H1 (cell line): ENCODE results near the gene GNAT2. TPM values are rescaled to one million over a fixed set of nuclear protein-coding genes. Genes with fewer than 3 reads are reported as not detected.

ENCODE experiments used
- CTCF ChIA-PET: fragments of 300-600 bp; sonication (Branson Sonifier 250); formaldehyde crosslinking; loops from one replicate; lab custom pipeline; 2021; ENCODE audit not compliant: partially characterized antibody; lab: Charles Lee
- POLR2A ChIA-PET: fragments of 300-600 bp; sonication (Branson Sonifier 250); formaldehyde crosslinking; loops from one replicate; lab custom pipeline; 2021; ENCODE audit warnings: inconsistent platforms; ENCODE audit not compliant: partially characterized antibody; lab: Charles Lee
- DNase-seq, 2 experiments: peaks; one replicate each; pipeline versions ENCODE4 v3.0.0 to v3.0.0-alpha.2; 2010 to 2022; ENCODE audit warnings: low spot score in 2 of 2, low read depth in 1 of 2, mixed read lengths in 1 of 2
- FAIRE-seq: peaks from 2 replicates; lab custom pipeline; 2011; peaks lifted over from hg19 to GRCh38; lab: Jason Lieb, UNC
- H2AFZ ChIP-seq: 2 replicates; pipeline ENCODE4 v1.8.1; 2012; ENCODE audit warnings: low read length, inconsistent platforms
- H2AK5ac ChIP-seq: 2 replicates; pipeline ENCODE4 v1.6.1; 2013; ENCODE audit warnings: low read depth, low read length
- H2BK120ac ChIP-seq: replicated peaks from 2 replicates; pipeline ENCODE3; 2013; ENCODE audit warnings: low read depth, low read length, inconsistent platforms
- H2BK12ac ChIP-seq: 2 replicates; pipeline ENCODE4 v1.6.1; 2013; ENCODE audit warnings: low read depth, low read length
- H2BK15ac ChIP-seq: 2 replicates; pipeline ENCODE4 v1.6.1; 2013; ENCODE audit warnings: low read length
- H2BK20ac ChIP-seq: 2 replicates; pipeline ENCODE4 v1.6.1; 2013; ENCODE audit warnings: low read length
- H2BK5ac ChIP-seq: 2 replicates; pipeline ENCODE4 v1.6.1; 2013; ENCODE audit warnings: low read depth, low read length
- H3K14ac ChIP-seq: 2 replicates; pipeline ENCODE4 v1.6.1; 2013; ENCODE audit warnings: inconsistent platforms; ENCODE audit not compliant: insufficient read length
- H3K18ac ChIP-seq: 2 replicates; pipeline ENCODE4 v1.6.1; 2013; ENCODE audit warnings: low read length; ENCODE audit errors: extremely low read depth
- H3K23ac ChIP-seq: 2 replicates; pipeline ENCODE4 v1.6.1; 2013; ENCODE audit warnings: inconsistent platforms; ENCODE audit not compliant: insufficient read length
- H3K23me2 ChIP-seq: 2 replicates; pipeline ENCODE4 v1.6.1; 2013; ENCODE audit warnings: low read depth, low read length
- H3K27ac ChIP-seq: 2 replicates; pipeline ENCODE4 v1.6.1; 2011; ENCODE audit warnings: low read depth, low read length, inconsistent platforms
- H3K27me3 ChIP-seq, 4 experiments: replicated peaks in 1 of 4; 1 replicate in 1 of 4; 2 replicates in 3 of 4; pipeline versions ENCODE4 v1.6.1 to v1.8.1; 2011 to 2013; ENCODE audit warnings: low read length in 3 of 4, mild to moderate bottlenecking in 3 of 4, inconsistent platforms in 2 of 4, mixed read lengths in 2 of 4, moderate library complexity in 1 of 4; ENCODE audit not compliant: control insufficient read depth in 3 of 4, insufficient read depth in 3 of 4; ENCODE audit errors: extremely low read depth in 1 of 4
- H3K36me3 ChIP-seq, 4 experiments: 2 replicates each; pipeline versions ENCODE4 v1.6.1 to v1.8.1; 2011 to 2013; ENCODE audit warnings: mild to moderate bottlenecking in 4 of 4, low read length in 3 of 4, moderate library complexity in 2 of 4, control low read depth in 1 of 4, inconsistent platforms in 1 of 4; ENCODE audit not compliant: insufficient read depth in 4 of 4, control insufficient read depth in 2 of 4
- H3K4ac ChIP-seq: replicated peaks from 2 replicates; pipeline ENCODE3; 2013; ENCODE audit warnings: low read length, low read depth, mixed read lengths, inconsistent platforms; ENCODE audit not compliant: insufficient read length
- H3K4me1 ChIP-seq, 4 experiments: replicated peaks in 1 of 4; 1 replicate in 1 of 4; 2 replicates in 3 of 4; pipeline versions ENCODE4 v1.6.1 to v1.8.1; 2011 to 2013; ENCODE audit warnings: low read length in 3 of 4, inconsistent platforms in 2 of 4, mixed read lengths in 1 of 4; ENCODE audit not compliant: insufficient read depth in 4 of 4, control insufficient read depth in 3 of 4
- H3K4me2 ChIP-seq, 2 experiments: 2 replicates each; pipeline versions ENCODE4 v1.6.1 to v1.8.1; 2011 to 2013; ENCODE audit warnings: low read depth in 2 of 2, low read length in 2 of 2, control low read depth in 1 of 2, inconsistent platforms in 1 of 2, mild to moderate bottlenecking in 1 of 2; ENCODE audit not compliant: insufficient read depth in 1 of 2
- H3K4me3 ChIP-seq, 4 experiments: fragments of 200-600, 300-600 bp in 1 of 4; sonication (generic), shearing (Covaris generic), sonication (Bioruptor Twin) in 1 of 4; 2 replicates each; pipeline versions ENCODE4 v1.5.1 to v1.8.1; 2011 to 2016; ENCODE audit warnings: low read length in 4 of 4, low read depth in 3 of 4, control low read depth in 2 of 4, inconsistent platforms in 2 of 4, mild to moderate bottlenecking in 2 of 4, mixed read lengths in 1 of 4, moderate library complexity in 1 of 4; ENCODE audit not compliant: insufficient read depth in 2 of 4; ENCODE audit errors: extremely low read depth in 1 of 4
- H3K56ac ChIP-seq: replicated peaks from 2 replicates; pipeline ENCODE3; 2013; ENCODE audit warnings: low read depth, mild to moderate bottlenecking, mixed read lengths, low read length, inconsistent platforms; ENCODE audit not compliant: insufficient read length
- H3K79me1 ChIP-seq: 2 replicates; pipeline ENCODE4 v1.6.1; 2013; ENCODE audit warnings: low read depth, low read length, control low read depth
- H3K79me2 ChIP-seq, 2 experiments: 2 replicates each; pipeline versions ENCODE4 v1.6.1 to v1.8.1; 2012 to 2013; ENCODE audit warnings: low read length in 2 of 2, mild to moderate bottlenecking in 2 of 2, inconsistent platforms in 1 of 2; ENCODE audit not compliant: insufficient read depth in 2 of 2, control insufficient read depth in 1 of 2
- H3K9ac ChIP-seq, 4 experiments: replicated peaks in 1 of 4; 1 replicate in 1 of 4; 2 replicates in 3 of 4; pipeline versions ENCODE4 v1.6.1 to v1.8.1; 2011 to 2013; ENCODE audit warnings: low read depth in 3 of 4, low read length in 3 of 4, control low read depth in 2 of 4, mild to moderate bottlenecking in 2 of 4, moderate library complexity in 2 of 4, inconsistent platforms in 1 of 4; ENCODE audit errors: extremely low read depth in 1 of 4
- H3K9me3 ChIP-seq, 2 experiments: 2 replicates each; pipeline versions ENCODE4 v1.6.1 to v1.8.1; 2012 to 2013; ENCODE audit warnings: mild to moderate bottlenecking in 2 of 2, moderate library complexity in 2 of 2, control low read depth in 1 of 2, inconsistent platforms in 1 of 2, low read depth in 1 of 2, low read length in 1 of 2, mixed read lengths in 1 of 2; ENCODE audit not compliant: insufficient read depth in 2 of 2
- H4K20me1 ChIP-seq, 2 experiments: replicated peaks in 1 of 2; 2 replicates each; pipeline versions ENCODE3 to v1.8.1; 2011 to 2013; ENCODE audit warnings: inconsistent platforms in 2 of 2, low read length in 2 of 2, mild to moderate bottlenecking in 1 of 2; ENCODE audit not compliant: insufficient read depth in 2 of 2, control insufficient read depth in 1 of 2
- H4K5ac ChIP-seq: 2 replicates; pipeline ENCODE4 v1.6.1; 2013; ENCODE audit warnings: low read length, low read depth, mixed read lengths, inconsistent platforms; ENCODE audit not compliant: insufficient read length
- H4K8ac ChIP-seq: 2 replicates; pipeline ENCODE4 v1.8.0; 2013; ENCODE audit warnings: mild to moderate bottlenecking, moderate library complexity, low read length, inconsistent platforms; ENCODE audit not compliant: insufficient read depth; ENCODE audit errors: extremely low read depth
- H4K91ac ChIP-seq: replicated peaks from 2 replicates; pipeline ENCODE3; 2013; ENCODE audit warnings: low read length, mixed read lengths, inconsistent platforms; ENCODE audit not compliant: insufficient read length
- JUN ChIP-seq: IDR thresholded peaks from 2 replicates; pipeline ENCODE4 v1.6.1; 2011; ENCODE audit warnings: low read depth, mild to moderate bottlenecking, improper control_type of control experiment, low read length
- KDM1A ChIP-seq: fragments of 200-600, 300-600 bp; sonication (generic); IDR thresholded peaks from 2 replicates; pipeline ENCODE4 v1.7.1; 2016; ENCODE audit warnings: mild to moderate bottlenecking, low read length, borderline replicate concordance
- SP1 ChIP-seq: IDR thresholded peaks from 2 replicates; pipeline ENCODE4 v1.6.1; 2011; ENCODE audit warnings: low read depth, low read length
- WGBS, 2 experiments: shearing (Covaris generic) in 1 of 2; methylation state at CpG; one replicate each; pipeline versions ENCODE4 v1.1.6 to v1.1.7; 2013 to 2015; ENCODE audit warnings: low lambda C conversion rate in 2 of 2, mixed read lengths in 2 of 2, inconsistent platforms in 1 of 2, low coverage in 1 of 2, missing lambda C conversion rate in 1 of 2; ENCODE audit not compliant: insufficient replicate concordance in 2 of 2, insufficient coverage in 1 of 2, insufficient read length in 1 of 2; ENCODE audit errors: extremely low coverage in 1 of 2, missing lambda C conversion rate in 1 of 2; 5-methylcytosine and 5-hydroxymethylcytosine counted together
- polyA plus RNA-seq, 7 experiments: library from polyadenylated mRNA; depleted of rRNA in 3 of 7; stranded (reverse) in 5 of 7; unstranded in 2 of 7; fragments of >200 nt in 5 of 7; fragments of 200-250 nt in 2 of 7; gene quantifications; 1 replicate in 5 of 7; 2 replicates in 1 of 7; 4 replicates in 1 of 7; pipeline versions ENCODE4 v1.2.1 to v1.2.3, GENCODE V29; 2011 to 2013; ENCODE audit warnings: missing spikeins in 2 of 7, mixed read lengths in 2 of 7
- total RNA-seq: library from RNA; stranded (reverse); fragmentation: NEBNext Ultra II Directional; extraction: Animal tissue kit (Norgen Biotek cat#: 25700); gene quantifications from 2 replicates; pipeline ENCODE4 v1.2.1, GENCODE V29; 2021
- TF ChIP-seq, protein P1 (sequence below): IDR thresholded peaks from 2 replicates; pipeline ENCODE4 v1.6.1; 2011; ENCODE audit warnings: low read length, improper control_type of control experiment
- TF ChIP-seq, protein P2 (sequence below): IDR thresholded peaks from 2 replicates; pipeline ENCODE4 v1.6.1; 2012; ENCODE audit warnings: inconsistent platforms

Gene GNAT2
- total and polyA plus RNA-seq, 2 of the 8 experiments (the other 6 are each of a cell fraction or from before 2014, with no cell fraction given): 0.05 TPM; not detected in 1

DNA sequence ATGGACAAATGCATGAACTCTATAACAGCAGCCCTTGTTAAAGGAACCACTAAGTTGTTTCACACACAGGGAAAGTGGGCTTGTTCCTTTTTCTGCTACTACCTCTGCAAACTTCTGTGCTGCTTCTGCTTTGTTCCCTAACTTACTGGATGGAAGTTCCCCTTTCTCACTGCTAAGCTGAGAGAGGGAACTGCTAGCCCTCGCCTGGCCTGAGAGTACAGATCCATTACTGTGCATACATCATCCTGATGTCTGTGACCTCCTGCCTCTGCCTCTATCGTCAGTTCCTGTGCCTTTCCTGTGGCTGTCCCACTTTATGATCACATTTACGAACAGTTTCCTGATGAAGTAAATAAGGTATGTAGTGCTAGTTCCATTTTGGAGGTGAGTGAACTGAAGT is 3.5 kb downstream of the GNAT2 start:
- no peak overlapping the region for H3K23ac ChIP-seq
- no peaks in the 10 kb centered on the region for H3K36me3 ChIP-seq
- no peak overlapping the region for H3K18ac ChIP-seq
- H2BK5ac ChIP-seq: no peak overlapping the region
- peaks cover 2 to 18% (median 8%) of the 10 kb centered on the region in 4 experiments; a peak in 6 of 7 replicates for H3K4me1 ChIP-seq
- peaks cover 14% of the 10 kb centered on the region for H3K23me2 ChIP-seq
- no peak overlapping the region for H3K9ac ChIP-seq
- no peak overlapping the region for H4K5ac ChIP-seq
- no peak overlapping the region for H3K4me2 ChIP-seq
- H2AFZ ChIP-seq: no peak overlapping the region
- CTCF ChIA-PET: interaction anchor here (1.4 to 6.8 kb wide), 7 partner anchors 16 to 118 kb away, joined by 4 to 92 read pairs (median 16); no protein-coding TSS in a partner anchor
- 0 out of 2 replicates have a peak overlapping the region, but pooled peaks have one; percentile 33 for H2AK5ac ChIP-seq
- H2BK15ac ChIP-seq: no peak overlapping the region
- no peaks in the 10 kb centered on the region for H3K79me1 ChIP-seq
- no peaks in the 10 kb centered on the region for H3K27me3 ChIP-seq
- no peaks in the 10 kb centered on the region for H3K9me3 ChIP-seq
- no peak overlapping the region for H2BK20ac ChIP-seq
- POLR2A ChIA-PET: interaction anchor here (0.9 to 1.7 kb wide), 4 partner anchors 10 to 17 kb away, joined by 3 to 11 read pairs (median 4); no protein-coding TSS in a partner anchor
- WGBS, 2 experiments: 87% methylated on average over 3 of the region's 3 CpGs; no CpG with 5 or more reads in 1 of the 2 experiments
- H4K8ac ChIP-seq: no peak overlapping the region
- peaks cover 0 to under 1% of the 10 kb centered on the region in 2 experiments; a peak in 1 of 4 replicates for H3K79me2 ChIP-seq
- no peak overlapping the region for H3K14ac ChIP-seq
- peak overlapping the region; percentile 29; the same call in 1 of the 2 replicates for H2BK12ac ChIP-seq
- H3K56ac ChIP-seq: no peak overlapping the region
- no peak overlapping the region for H4K91ac ChIP-seq
- no peak overlapping the region for H3K4me3 ChIP-seq
- no peak for DNase-seq
- no peak overlapping the region for H2BK120ac ChIP-seq
- no peak overlapping the region for H3K4ac ChIP-seq
- no peak for FAIRE-seq
- no peaks in the 10 kb centered on the region for H4K20me1 ChIP-seq
- TF ChIP-seq, protein P1, sequence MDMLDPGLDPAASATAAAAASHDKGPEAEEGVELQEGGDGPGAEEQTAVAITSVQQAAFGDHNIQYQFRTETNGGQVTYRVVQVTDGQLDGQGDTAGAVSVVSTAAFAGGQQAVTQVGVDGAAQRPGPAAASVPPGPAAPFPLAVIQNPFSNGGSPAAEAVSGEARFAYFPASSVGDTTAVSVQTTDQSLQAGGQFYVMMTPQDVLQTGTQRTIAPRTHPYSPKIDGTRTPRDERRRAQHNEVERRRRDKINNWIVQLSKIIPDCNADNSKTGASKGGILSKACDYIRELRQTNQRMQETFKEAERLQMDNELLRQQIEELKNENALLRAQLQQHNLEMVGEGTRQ: no peak
- no peak for TF ChIP-seq KDM1A
- TF ChIP-seq SP1: no peak
- no peak for TF ChIP-seq JUN
- TF ChIP-seq, protein P2, sequence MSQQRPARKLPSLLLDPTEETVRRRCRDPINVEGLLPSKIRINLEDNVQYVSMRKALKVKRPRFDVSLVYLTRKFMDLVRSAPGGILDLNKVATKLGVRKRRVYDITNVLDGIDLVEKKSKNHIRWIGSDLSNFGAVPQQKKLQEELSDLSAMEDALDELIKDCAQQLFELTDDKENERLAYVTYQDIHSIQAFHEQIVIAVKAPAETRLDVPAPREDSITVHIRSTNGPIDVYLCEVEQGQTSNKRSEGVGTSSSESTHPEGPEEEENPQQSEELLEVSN: no peak
- no peak overlapping the region for H3K27ac ChIP-seq
